DOHH2 (cell line): ENCODE data around the gene KBTBD3.
"Not testable (repeated sequence)": the region's sequence is repeated elsewhere in the genome, so short reads cannot be mapped to it uniquely, and the experiment has no call there.

Experiments
- H3F3A ChIP-seq: fragments of 200-600 bp; sonication (generic), shearing (Covaris generic); 2 replicates; pipeline ENCODE4 v1.6.0; 2016; ENCODE audit warnings: antibody characterized with exemption, mild to moderate bottlenecking; ENCODE audit not compliant: control insufficient read depth, insufficient read depth
- H3K27ac ChIP-seq: fragments of 200-600 bp; sonication (generic); 2 replicates; pipeline ENCODE4 v1.5.1; 2014; ENCODE audit warnings: low read depth, mild to moderate bottlenecking, low read length, moderate library complexity
- H3K27me3 ChIP-seq: fragments of 200-600 bp; sonication (generic); 2 replicates; pipeline ENCODE4 v1.6.1; 2014; ENCODE audit warnings: mild to moderate bottlenecking, low read length, mixed read lengths; ENCODE audit not compliant: control insufficient read depth
- H3K36me3 ChIP-seq: fragments of 200-600 bp; sonication (generic); 2 replicates; pipeline ENCODE4 v1.6.1; 2014; ENCODE audit warnings: mild to moderate bottlenecking, low read length, moderate library complexity, mixed read lengths; ENCODE audit not compliant: control insufficient read depth
- H3K4me1 ChIP-seq: fragments of 200-600 bp; sonication (generic); 2 replicates; pipeline ENCODE4 v1.6.1; 2014; ENCODE audit warnings: mild to moderate bottlenecking, low read length, mixed read lengths; ENCODE audit not compliant: control insufficient read depth
- H3K4me2 ChIP-seq: fragments of 200-600 bp; sonication (generic); 2 replicates; pipeline ENCODE4 v1.6.0; 2014; ENCODE audit warnings: mild to moderate bottlenecking, low read length, moderate library complexity
- H3K4me3 ChIP-seq: fragments of 200-600 bp; sonication (generic); 2 replicates; pipeline ENCODE4 v1.5.1; 2014; ENCODE audit warnings: mild to moderate bottlenecking, low read length, mixed read lengths
- H3K79me2 ChIP-seq: fragments of 200-600 bp; sonication (generic); 2 replicates; pipeline ENCODE4 v1.6.1; 2014; ENCODE audit warnings: mild to moderate bottlenecking, low read length, mixed read lengths; ENCODE audit not compliant: control insufficient read depth
- H3K9me2 ChIP-seq: fragments of 200-600 bp; sonication (generic); replicated peaks from 2 replicates; pipeline ENCODE4 v1.6.1; 2014; ENCODE audit warnings: mild to moderate bottlenecking, low read length, mixed read lengths; ENCODE audit not compliant: control insufficient read depth
- H3K9me3 ChIP-seq: fragments of 200-600 bp; sonication (generic); 2 replicates; pipeline ENCODE4 v1.6.1; 2014; ENCODE audit warnings: antibody characterized with exemption, low read length, mixed read lengths; ENCODE audit not compliant: control insufficient read depth, insufficient read depth
- H4K20me1 ChIP-seq: fragments of 200-600 bp; sonication (generic); 2 replicates; pipeline ENCODE4 v1.6.0; 2014; ENCODE audit warnings: low read depth, mild to moderate bottlenecking, antibody characterized with exemption, low read length, moderate library complexity; ENCODE audit not compliant: control insufficient read depth, insufficient read depth
- CTCF ChIP-seq: fragments of 200-600 bp; sonication (generic); IDR thresholded peaks from one replicate; pipeline ENCODE4 v1.5.1; 2014; ENCODE audit warnings: antibody characterized with exemption, mild to moderate bottlenecking, low read depth, low read length; ENCODE audit not compliant: poor library complexity, severe bottlenecking
- EZH2phosphoT487 ChIP-seq: fragments of 200-600 bp; sonication (generic); IDR thresholded peaks from 2 replicates; pipeline ENCODE4 v1.6.1; 2017; ENCODE audit warnings: borderline replicate concordance, mild to moderate bottlenecking, antibody characterized with exemption, low read length, moderate library complexity, mixed read lengths

KBTBD3 gene

GRCh38 chr11:106011481-106011880 lies 65.7 kb downstream of the KBTBD3 start:
- Histone ChIP-seq H3K27ac (no peak overlapping the region), H3K4me1 (peaks cover 10% of the 10 kb centered on the region), H4K20me1 (no peaks in the 10 kb centered on the region), H3K9me2 (no peaks in the 10 kb centered on the region), H3K4me3 (no peak overlapping the region), H3F3A (no peaks in the 10 kb centered on the region), H3K27me3 (no peaks in the 10 kb centered on the region), H3K79me2 (peaks cover 90% of the 10 kb centered on the region), H3K4me2 (no peak overlapping the region), H3K36me3 (peaks cover 93% of the 10 kb centered on the region), H3K9me3 (no peaks in the 10 kb centered on the region)
- TF ChIP-seq EZH2phosphoT487: no peak
- TF ChIP-seq CTCF: no peak

GRCh38 chr11:106003094-106003493 lies 74.1 kb downstream of the KBTBD3 start:
- not testable (repeated sequence) for H3K4me2 ChIP-seq, H4K20me1 ChIP-seq, H3K27me3 ChIP-seq, H3K4me1 ChIP-seq, H3F3A ChIP-seq, H3K4me3 ChIP-seq, H3K27ac ChIP-seq, H3K9me2 ChIP-seq, H3K9me3 ChIP-seq
- H3K79me2 ChIP-seq: peaks cover 31% of the 10 kb centered on the region
- H3K36me3 ChIP-seq: peaks cover 35% of the 10 kb centered on the region

- Histone ChIP-seq H3K9me2 (no peaks in the 10 kb centered on the region), H3K36me3 (peaks cover 22% of the 10 kb centered on the region), H3K27me3 (no peaks in the 10 kb centered on the region), H3K27ac (no peak overlapping the region), H3K4me1 (peaks cover 12% of the 10 kb centered on the region), H3K4me2 (no peak overlapping the region), H3K79me2 (peaks cover 16% of the 10 kb centered on the region), H4K20me1 (no peaks in the 10 kb centered on the region), H3F3A (no peaks in the 10 kb centered on the region), H3K9me3 (no peaks in the 10 kb centered on the region), H3K4me3 (no peak overlapping the region)
- no peak for TF ChIP-seq EZH2phosphoT487
- no peak for TF ChIP-seq CTCF
These were observed 75.7 kb downstream of the KBTBD3 start for GRCh38 chr11:106001304-106002012.
